HG03457 (cell line): ENCODE results near the gene TNFSF12.
"Not testable (repeated sequence)": the region's sequence is repeated elsewhere in the genome, so short reads cannot be mapped to it uniquely, and the experiment has no call there.

Source experiments
- ATAC-seq: cut with Tn5 transposase; IDR thresholded peaks from one replicate; pipeline ENCODE4 v1.9.1; 2021; ENCODE audit warnings: moderate number of reproducible peaks; ENCODE audit not compliant: unreplicated experiment

Gene TNFSF12

GRCh38 chr17:7583253-7584109 is 34.6 kb downstream of the TNFSF12 start, which contains the start of gene MPDU1:
TSS of gene MPDU1 (plus strand) at chr17:7583852. CDS start at chr17:7583863, 11 bp downstream.
- ATAC-seq = peak; percentile 46

GRCh38 chr17:7586673-7587419 is 38.0 kb downstream of the TNFSF12 start:
- no peak for ATAC-seq

GRCh38 chr17:7587420-7588151 is 38.7 kb downstream of the TNFSF12 start:
- ATAC-seq = no peak

- ATAC-seq = no peak
These were observed 39.8 kb downstream of the TNFSF12 start for GRCh38 chr17:7588553-7589203.

GRCh38 chr17:7589204-7589868 is 40.5 kb downstream of the TNFSF12 start:
- no peak for ATAC-seq

- ATAC-seq = no peak
These were observed 41.2 kb downstream of the TNFSF12 start, which contains the start of gene SOX15 for GRCh38 chr17:7589891-7590691. TSS of gene SOX15 (minus strand) at chr17:7590094. CDS start at chr17:7589676, 418 bp downstream.

GRCh38 chr17:7590743-7591142 is 41.9 kb downstream of the TNFSF12 start:
- ATAC-seq = no peak

- no peak for ATAC-seq
These were observed 42.7 kb downstream of the TNFSF12 start for GRCh38 chr17:7591596-7591995.

GRCh38 chr17:7592422-7593021 is 43.7 kb downstream of the TNFSF12 start:
- no peak for ATAC-seq

- no peak for ATAC-seq
These were observed 44.4 kb downstream of the TNFSF12 start for GRCh38 chr17:7593296-7593695.

GRCh38 chr17:7597561-7597960 is 48.7 kb downstream of the TNFSF12 start:
- ATAC-seq = not testable (repeated sequence)

GRCh38 chr17:7606280-7606679 is 57.4 kb downstream of the TNFSF12 start:
- ATAC-seq = no peak
